Fibroblast of skin of abdomen (primary cell): ENCODE data around the gene CHST11.

Experiments used
- DNase-seq: peaks from one replicate; pipeline ENCODE4 v3.0.0-alpha.2; 2013

CHST11 gene

GRCh38 chr12:104588047-104588920 is 131.5 kb downstream of the CHST11 start:
- peak; percentile 88 for DNase-seq

- no peak for DNase-seq
Observed at GRCh38 chr12:104588921-104589590, 132.3 kb downstream of the CHST11 start.

- DNase-seq, result no peak
Observed at GRCh38 chr12:104590022-104590421, 133.3 kb downstream of the CHST11 start.

- DNase-seq, result no peak
Observed at GRCh38 chr12:104591257-104591885, 134.6 kb downstream of the CHST11 start.

GRCh38 chr12:104593482-104593881 is 136.7 kb downstream of the CHST11 start:
- DNase-seq, result no peak

- DNase-seq, result peak; percentile 98
Observed at GRCh38 chr12:104596134-104596799, 139.5 kb downstream of the CHST11 start.

- no peak for DNase-seq
Observed at GRCh38 chr12:104596898-104597843, 140.4 kb downstream of the CHST11 start.

GRCh38 chr12:104598342-104599271 is 141.9 kb downstream of the CHST11 start:
- no peak for DNase-seq

GRCh38 chr12:104599272-104600035 is 142.7 kb downstream of the CHST11 start:
- DNase-seq, result no peak

- DNase-seq, result no peak
Observed at GRCh38 chr12:104600036-104600712, 143.4 kb downstream of the CHST11 start.

- no peak for DNase-seq
Observed at GRCh38 chr12:104600790-104601739, 144.3 kb downstream of the CHST11 start.

GRCh38 chr12:104602406-104602805 is 145.7 kb downstream of the CHST11 start:
- no peak for DNase-seq

GRCh38 chr12:104602896-104603295 is 146.1 kb downstream of the CHST11 start:
- no peak for DNase-seq

GRCh38 chr12:104603545-104603973 is 146.8 kb downstream of the CHST11 start:
- DNase-seq, result peak; percentile 91

GRCh38 chr12:104604070-104604994 is 147.6 kb downstream of the CHST11 start:
- DNase-seq, result peak; percentile 96

GRCh38 chr12:104604995-104605675 is 148.4 kb downstream of the CHST11 start:
- no peak for DNase-seq
